Hepatocyte (in vitro differentiated cells): ENCODE results near the gene OR6T1. TPM values are rescaled to one million over a fixed set of nuclear protein-coding genes. Genes with fewer than 3 reads are reported as not detected.

ENCODE experiments used
- DNase-seq: peaks from one replicate; pipeline ENCODE4 v3.0.0-alpha.2; 2016; ENCODE audit warnings: low spot score
- H2AFZ ChIP-seq: fragments of 200-600 bp; sonication (generic); 2 replicates; pipeline ENCODE4 v1.6.0; 2016; ENCODE audit warnings: antibody characterized with exemption, mild to moderate bottlenecking
- H3K27ac ChIP-seq: fragments of 200-600 bp; sonication (generic); 2 replicates; pipeline ENCODE4 v1.5.1; 2016; ENCODE audit warnings: mild to moderate bottlenecking
- H3K27me3 ChIP-seq: fragments of 200-600 bp; sonication (generic); 2 replicates; pipeline ENCODE4 v1.6.1; 2016
- H3K36me3 ChIP-seq: fragments of 200-600 bp; sonication (generic); replicated peaks from 2 replicates; pipeline ENCODE4 v1.5.1; 2016; ENCODE audit warnings: low read depth; ENCODE audit not compliant: insufficient read depth
- H3K4me1 ChIP-seq: fragments of 200-600 bp; sonication (generic); 2 replicates; pipeline ENCODE4 v1.5.1; 2016; ENCODE audit warnings: mild to moderate bottlenecking, moderate library complexity; ENCODE audit not compliant: insufficient read depth
- H3K4me2 ChIP-seq: fragments of 200-600 bp; sonication (generic); 2 replicates; pipeline ENCODE4 v1.6.0; 2016
- H3K4me3 ChIP-seq: fragments of 200-600 bp; sonication (generic); 2 replicates; pipeline ENCODE4 v1.5.1; 2016; ENCODE audit warnings: mild to moderate bottlenecking
- H3K79me2 ChIP-seq: fragments of 200-600 bp; sonication (generic); 2 replicates; pipeline ENCODE4 v1.6.0; 2017; ENCODE audit warnings: mild to moderate bottlenecking
- H3K9me2 ChIP-seq: fragments of 200-600 bp; sonication (generic); replicated peaks from 2 replicates; pipeline ENCODE4 v1.6.0; 2017; ENCODE audit warnings: mild to moderate bottlenecking; ENCODE audit not compliant: insufficient read depth
- H3K9me3 ChIP-seq: fragments of 200-600 bp; sonication (generic); 2 replicates; pipeline ENCODE4 v1.5.1; 2016; ENCODE audit warnings: low read depth, mild to moderate bottlenecking
- H4K20me1 ChIP-seq: fragments of 200-600 bp; sonication (generic); 2 replicates; pipeline ENCODE4 v1.6.0; 2016; ENCODE audit warnings: mild to moderate bottlenecking; ENCODE audit not compliant: insufficient read depth, poor library complexity, severe bottlenecking
- CTCF ChIP-seq: fragments of 200-600 bp; sonication (generic); IDR thresholded peaks from 2 replicates; pipeline ENCODE4 v1.5.1; 2016; ENCODE audit warnings: antibody characterized with exemption, mild to moderate bottlenecking; ENCODE audit not compliant: poor library complexity
- EZH2 ChIP-seq: fragments of 200-600 bp; sonication (generic); IDR thresholded peaks from 2 replicates; pipeline ENCODE4 v1.6.1; 2016; ENCODE audit warnings: antibody characterized with exemption, mild to moderate bottlenecking, borderline replicate concordance
- EZH2phosphoT487 ChIP-seq: fragments of 200-600 bp; sonication (generic); IDR thresholded peaks from one replicate; pipeline ENCODE4 v1.6.1; 2018; ENCODE audit warnings: antibody characterized with exemption, mild to moderate bottlenecking, low read depth, moderate library complexity; ENCODE audit not compliant: unreplicated experiment, severe bottlenecking
- WGBS: methylation state at CpG from one replicate; pipeline ENCODE4 v1.1.6; 2016; ENCODE audit warnings: low lambda C conversion rate; ENCODE audit errors: missing lambda C conversion rate; 5-methylcytosine and 5-hydroxymethylcytosine counted together
- polyA plus RNA-seq: library from polyadenylated mRNA; unstranded; fragments of >200 nt; fragmentation: Nextera tagmentation; extraction: Ambion mirVana; gene quantifications from 2 replicates; pipeline ENCODE4 v1.2.1, GENCODE V29; 2016
- total RNA-seq: library from RNA; depleted of rRNA; stranded (reverse); fragments of >200 nt; gene quantifications from 2 replicates; pipeline ENCODE4 v1.2.3, GENCODE V29; 2014

Gene OR6T1
- total and polyA plus RNA-seq, 2 experiments from 2014 or later, result not detected

DNA sequence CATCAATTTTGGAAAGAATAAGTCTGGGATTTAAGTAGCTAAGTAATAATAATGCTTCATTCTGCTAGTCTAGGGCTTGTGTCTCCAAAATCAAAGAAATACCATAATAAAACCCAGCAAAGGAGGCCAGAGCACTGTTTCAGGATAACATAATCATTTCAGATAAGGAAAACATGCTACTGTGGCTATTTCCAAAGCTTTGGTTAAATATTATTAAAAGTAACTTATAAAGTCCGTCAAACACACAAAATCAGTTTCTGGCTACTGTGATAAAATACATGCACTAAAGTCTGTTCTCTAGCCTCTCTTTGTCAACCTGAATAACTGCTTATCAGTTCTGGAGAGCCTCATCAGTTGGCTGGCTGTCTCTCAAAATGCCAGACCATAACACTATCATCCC lies 1.5 kb upstream of the OR6T1 start:
- H2AFZ ChIP-seq, result no peak overlapping the region
- 17% methylated on average over 1 of the region's 1 CpG for WGBS
- no peak for DNase-seq
- no peaks in the 10 kb centered on the region for H4K20me1 ChIP-seq
- H3K4me2 ChIP-seq, result peak overlapping the region; percentile 15
- H3K36me3 ChIP-seq, result no peaks in the 10 kb centered on the region
- H3K9me2 ChIP-seq, result no peaks in the 10 kb centered on the region
- no peak overlapping the region for H3K4me3 ChIP-seq
- H3K27me3 ChIP-seq, result no peaks in the 10 kb centered on the region
- no peaks in the 10 kb centered on the region for H3K4me1 ChIP-seq
- H3K27ac ChIP-seq, result no peak overlapping the region
- no peak for TF ChIP-seq CTCF
- no peak for TF ChIP-seq EZH2
- TF ChIP-seq EZH2phosphoT487, result no peak
- no peaks in the 10 kb centered on the region for H3K9me3 ChIP-seq
- no peaks in the 10 kb centered on the region for H3K79me2 ChIP-seq

GRCh38 chr11:123942413-123942812 lies 1.2 kb downstream of the OR6T1 start:
- Histone ChIP-seq H3K27ac (no peak overlapping the region), H3K36me3 (no peaks in the 10 kb centered on the region), H3K9me2 (no peaks in the 10 kb centered on the region), H4K20me1 (no peaks in the 10 kb centered on the region), H3K27me3 (no peaks in the 10 kb centered on the region), H2AFZ (no peak overlapping the region), H3K79me2 (no peaks in the 10 kb centered on the region), H3K4me3 (no peak overlapping the region), H3K4me2 (no peak overlapping the region), H3K4me1 (no peaks in the 10 kb centered on the region), H3K9me3 (no peaks in the 10 kb centered on the region)
- WGBS, result 91% methylated on average over 4 of the region's 4 CpGs
- no peak for DNase-seq
- TF ChIP-seq CTCF, result no peak
- no peak for TF ChIP-seq EZH2
- no peak for TF ChIP-seq EZH2phosphoT487

DNA sequence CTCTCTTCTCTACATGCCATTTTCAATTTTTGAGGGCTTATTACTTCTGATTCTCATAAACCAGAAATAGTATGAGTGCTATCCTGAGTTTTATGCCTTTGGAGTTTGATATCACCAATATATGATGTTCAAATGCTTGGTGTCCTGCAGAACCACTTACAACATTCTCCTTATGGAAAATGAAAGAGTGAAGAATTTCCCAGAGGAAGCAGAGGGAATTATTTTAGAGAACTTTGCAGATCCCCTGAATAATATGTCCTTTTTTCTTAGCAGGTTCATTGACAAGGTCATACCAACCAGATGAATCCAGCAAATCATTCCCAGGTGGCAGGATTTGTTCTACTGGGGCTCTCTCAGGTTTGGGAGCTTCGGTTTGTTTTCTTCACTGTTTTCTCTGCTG lies 4.3 kb downstream of the OR6T1 start, which contains the start of gene OR4D5:
TSS of gene OR4D5 (plus strand) at position 301 of the 400 bp plus-strand sequence. CDS start at position 301, 0 bp downstream.
- WGBS, result 79% methylated on average over 1 of the region's 1 CpG

More for the DNA sequence above, 4.3 kb downstream of the OR6T1 start, which contains the start of gene OR4D5:
- no peak within 1 kb of the TSS for H3K4me2 ChIP-seq
- no peaks in the 10 kb centered on the region for H3K4me1 ChIP-seq
- DNase-seq, result no peak
- TF ChIP-seq CTCF, result no peak
- no peak for TF ChIP-seq EZH2phosphoT487
- no peak for TF ChIP-seq EZH2
- H3K9me3 ChIP-seq, result no peaks in the 10 kb centered on the region
- no peak within 1 kb of the TSS for H3K4me3 ChIP-seq
- H3K27me3 ChIP-seq, result no peaks in the 10 kb centered on the region
- H3K79me2 ChIP-seq, result no peaks in the 10 kb centered on the region
- no peak within 1 kb of the TSS for H3K27ac ChIP-seq
- H4K20me1 ChIP-seq, result no peaks in the 10 kb centered on the region
- no peak within 1 kb of the TSS for H2AFZ ChIP-seq
- H3K9me2 ChIP-seq, result no peaks in the 10 kb centered on the region
- no peaks in the 10 kb centered on the region for H3K36me3 ChIP-seq
